Endodermal cell (in vitro differentiated cells): Measurements from ENCODE around the gene SYT1. TPM values are rescaled to one million over a fixed set of nuclear protein-coding genes. Genes with fewer than 3 reads are reported as not detected.

Experiments used
- DNase-seq: peaks from one replicate; pipeline ENCODE4 v3.0.0-alpha.2; 2017
- H3K27ac ChIP-seq: 2 replicates; pipeline ENCODE4 v1.5.1; 2013; ENCODE audit warnings: mild to moderate bottlenecking, low read depth, low read length, moderate library complexity
- H3K27me3 ChIP-seq: 2 replicates; pipeline ENCODE4 v1.6.1; 2013; ENCODE audit warnings: mild to moderate bottlenecking, low read length, moderate library complexity; ENCODE audit not compliant: insufficient read depth, control insufficient read depth, poor library complexity, severe bottlenecking
- H3K36me3 ChIP-seq: 2 replicates; pipeline ENCODE4 v1.7.0; 2013; ENCODE audit warnings: mild to moderate bottlenecking, low read length, moderate library complexity; ENCODE audit not compliant: control insufficient read depth, insufficient read depth
- H3K4me1 ChIP-seq: one replicate; pipeline ENCODE4 v1.7.0; 2013; ENCODE audit warnings: low read length; ENCODE audit not compliant: control insufficient read depth, insufficient read depth
- H3K4me3 ChIP-seq: 2 replicates; pipeline ENCODE4 v1.5.1; 2013; ENCODE audit warnings: mild to moderate bottlenecking, low read length, moderate library complexity
- H3K9ac ChIP-seq: 2 replicates; pipeline ENCODE4 v1.6.1; 2013; ENCODE audit warnings: mild to moderate bottlenecking, low read length, moderate library complexity; ENCODE audit not compliant: poor library complexity, severe bottlenecking; ENCODE audit errors: extremely low read depth
- H3K9me3 ChIP-seq: 2 replicates; pipeline ENCODE4 v1.6.1; 2013; ENCODE audit warnings: mild to moderate bottlenecking, low read length, moderate library complexity; ENCODE audit not compliant: control insufficient read depth
- H3K27ac Mint-ChIP-seq: 2 replicates; pipeline ENCODE4 v1.8.0; 2020; ENCODE audit warnings: mixed read lengths
- H3K27me3 Mint-ChIP-seq: 2 replicates; pipeline ENCODE4 v1.8.0; 2021; ENCODE audit warnings: mild to moderate bottlenecking, mixed read lengths; ENCODE audit not compliant: insufficient read depth
- H3K36me3 Mint-ChIP-seq: 2 replicates; pipeline ENCODE4 v1.8.0; 2020; ENCODE audit warnings: low read depth, mixed read lengths
- H3K4me1 Mint-ChIP-seq: 2 replicates; pipeline ENCODE4 v1.8.0; 2020; ENCODE audit warnings: mixed read lengths
- H3K4me3 Mint-ChIP-seq: 2 replicates; pipeline ENCODE4 v1.8.0; 2020; ENCODE audit warnings: mild to moderate bottlenecking, moderate library complexity, mixed read lengths
- H3K9me3 Mint-ChIP-seq: 2 replicates; pipeline ENCODE4 v1.8.0; 2020; ENCODE audit warnings: mild to moderate bottlenecking, mixed read lengths
- WGBS, 2 experiments: methylation state at CpG; one replicate each; pipeline versions ENCODE4 v1.1.5 to v1.1.7; 2013; ENCODE audit warnings: missing lambda C conversion rate in 2 of 2, mixed read lengths in 1 of 2; ENCODE audit not compliant: insufficient coverage in 1 of 2, insufficient read length in 1 of 2; 5-methylcytosine and 5-hydroxymethylcytosine counted together
- total RNA-seq, 2 donors: library from RNA; stranded (reverse); fragmentation: NEBNext Ultra II Directional in 1 of 2; extraction: Animal tissue kit (Norgen Biotek cat#: 25700) in 1 of 2; gene quantifications; 2 replicates in 1 of 2; 3 replicates in 1 of 2; pipeline ENCODE4 v1.2.1, GENCODE V29; 2021
- TF ChIP-seq, protein P1 (sequence below): fragments of 200-600 bp; sonication (generic); conservative IDR thresholded peaks from 2 replicates; pipeline ENCODE4 v1.5.0; 2021; ENCODE audit warnings: antibody characterized with exemption, mild to moderate bottlenecking

SYT1 gene
- total RNA-seq, 2 donors from 2014 or later = 6.8 to 10.7 TPM

GRCh38 chr12:78933014-78933413, 68.4 kb downstream of the SYT1 start:
- no peaks in the 10 kb centered on the region for H3K4me1 Mint-ChIP-seq

DNA sequence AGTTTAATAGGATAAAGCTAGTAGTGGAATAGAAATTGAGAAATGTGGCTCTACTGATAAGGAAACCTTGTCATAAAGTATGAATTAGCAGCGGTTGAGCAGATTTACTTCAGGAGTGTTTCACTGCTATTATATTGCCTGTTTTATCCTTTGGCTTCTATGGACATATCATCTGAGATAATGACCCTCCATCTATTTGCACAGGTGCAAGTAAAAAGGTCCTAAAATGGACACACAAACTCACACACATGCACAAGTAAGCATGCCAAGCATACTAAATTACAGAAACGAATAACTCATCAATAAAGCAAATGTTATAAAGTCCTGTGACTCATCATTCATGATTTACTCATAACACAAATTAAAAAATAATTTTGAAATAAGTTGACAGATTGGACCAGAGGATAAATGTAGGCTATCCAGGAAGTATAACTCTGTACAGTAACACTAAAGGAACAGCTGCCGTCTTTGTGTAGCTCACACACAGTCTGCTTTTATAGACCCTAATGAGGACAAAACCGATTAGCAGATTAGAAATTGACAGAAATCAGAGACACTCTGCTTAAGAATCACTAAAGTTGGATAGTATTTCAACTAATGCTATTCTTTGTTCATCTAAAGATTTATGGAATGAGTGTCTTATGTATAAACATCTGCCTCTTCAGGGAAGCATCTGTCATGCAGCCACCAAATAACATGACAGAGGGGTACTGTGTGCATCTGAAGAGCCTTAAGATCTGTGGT, 73.9 kb downstream of the SYT1 start:
- H3K27me3 Mint-ChIP-seq = no peaks in the 10 kb centered on the region
- H3K4me3 ChIP-seq = no peak overlapping the region
- WGBS, 2 experiments = 89 to 90% methylated on average over 2 to 4 of the region's 4 CpGs
- no peak overlapping the region for H3K27ac ChIP-seq
- no peaks in the 10 kb centered on the region for H3K36me3 Mint-ChIP-seq
- H3K9me3 Mint-ChIP-seq = no peaks in the 10 kb centered on the region
- no peaks in the 10 kb centered on the region for H3K9me3 ChIP-seq
- DNase-seq = no peak
- H3K9ac ChIP-seq = no peak overlapping the region
- no peak overlapping the region for H3K4me3 Mint-ChIP-seq
- H3K36me3 ChIP-seq = no peaks in the 10 kb centered on the region
- no peaks in the 10 kb centered on the region for H3K4me1 Mint-ChIP-seq
- H3K27ac Mint-ChIP-seq = no peak overlapping the region
- TF ChIP-seq, protein P1, sequence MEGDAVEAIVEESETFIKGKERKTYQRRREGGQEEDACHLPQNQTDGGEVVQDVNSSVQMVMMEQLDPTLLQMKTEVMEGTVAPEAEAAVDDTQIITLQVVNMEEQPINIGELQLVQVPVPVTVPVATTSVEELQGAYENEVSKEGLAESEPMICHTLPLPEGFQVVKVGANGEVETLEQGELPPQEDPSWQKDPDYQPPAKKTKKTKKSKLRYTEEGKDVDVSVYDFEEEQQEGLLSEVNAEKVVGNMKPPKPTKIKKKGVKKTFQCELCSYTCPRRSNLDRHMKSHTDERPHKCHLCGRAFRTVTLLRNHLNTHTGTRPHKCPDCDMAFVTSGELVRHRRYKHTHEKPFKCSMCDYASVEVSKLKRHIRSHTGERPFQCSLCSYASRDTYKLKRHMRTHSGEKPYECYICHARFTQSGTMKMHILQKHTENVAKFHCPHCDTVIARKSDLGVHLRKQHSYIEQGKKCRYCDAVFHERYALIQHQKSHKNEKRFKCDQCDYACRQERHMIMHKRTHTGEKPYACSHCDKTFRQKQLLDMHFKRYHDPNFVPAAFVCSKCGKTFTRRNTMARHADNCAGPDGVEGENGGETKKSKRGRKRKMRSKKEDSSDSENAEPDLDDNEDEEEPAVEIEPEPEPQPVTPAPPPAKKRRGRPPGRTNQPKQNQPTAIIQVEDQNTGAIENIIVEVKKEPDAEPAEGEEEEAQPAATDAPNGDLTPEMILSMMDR = no peak
- no peaks in the 10 kb centered on the region for H3K27me3 ChIP-seq
- no peaks in the 10 kb centered on the region for H3K4me1 ChIP-seq

More at GRCh38 chr12:78933014-78933413, 68.4 kb downstream of the SYT1 start:
- H3K27ac ChIP-seq = no peak overlapping the region
- no peaks in the 10 kb centered on the region for H3K36me3 ChIP-seq
- no peaks in the 10 kb centered on the region for H3K27me3 ChIP-seq
- no peak for DNase-seq
- H3K9me3 Mint-ChIP-seq = no peaks in the 10 kb centered on the region
- H3K27me3 Mint-ChIP-seq = no peaks in the 10 kb centered on the region
- no peak overlapping the region for H3K4me3 ChIP-seq
- no peak overlapping the region for H3K9ac ChIP-seq
- H3K4me3 Mint-ChIP-seq = no peak overlapping the region
- H3K9me3 ChIP-seq = no peaks in the 10 kb centered on the region
- TF ChIP-seq, protein P1 = no peak
- H3K36me3 Mint-ChIP-seq = no peaks in the 10 kb centered on the region
- 67% methylated on average over 1 of the region's 2 CpGs; no CpG with 5 or more reads in 1 of the 2 experiments for WGBS, 2 experiments
- H3K27ac Mint-ChIP-seq = no peak overlapping the region
- H3K4me1 ChIP-seq = no peaks in the 10 kb centered on the region

DNA sequence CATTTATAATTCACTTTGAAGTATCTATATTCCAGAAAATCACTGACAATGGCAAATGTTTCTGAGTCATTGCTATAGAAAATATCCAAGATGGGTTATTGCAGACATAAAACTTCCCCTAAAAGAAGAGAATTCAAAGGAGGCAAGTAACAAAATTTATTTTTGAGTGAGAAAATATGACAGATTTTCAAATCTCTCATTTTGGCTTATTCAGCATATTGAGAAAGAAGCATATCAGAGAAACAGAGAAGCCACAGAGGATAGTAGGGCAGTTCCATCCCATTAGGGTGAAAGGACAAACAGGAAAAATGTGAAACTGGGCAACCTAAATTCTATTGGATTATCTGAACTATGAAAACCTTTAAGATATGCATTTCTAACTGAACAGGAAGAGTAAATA, 85.0 kb downstream of the SYT1 start:
- H3K4me3 Mint-ChIP-seq = no peak overlapping the region
- no peak for DNase-seq
- Histone ChIP-seq H3K36me3 (no peaks in the 10 kb centered on the region), H3K27me3 (no peaks in the 10 kb centered on the region), H3K4me1 (no peaks in the 10 kb centered on the region), H3K27ac (no peak overlapping the region), H3K9me3 (no peaks in the 10 kb centered on the region), H3K4me3 (no peak overlapping the region), H3K9ac (no peak overlapping the region)
- H3K27ac Mint-ChIP-seq = no peak overlapping the region
- no peaks in the 10 kb centered on the region for H3K4me1 Mint-ChIP-seq
- H3K27me3 Mint-ChIP-seq = no peaks in the 10 kb centered on the region
- TF ChIP-seq, protein P1 = no peak
- H3K9me3 Mint-ChIP-seq = no peaks in the 10 kb centered on the region
- no peaks in the 10 kb centered on the region for H3K36me3 Mint-ChIP-seq
